Amniotic epithelial cell (primary cell): Measurements from ENCODE around the gene NAPG.
"Not testable (repeated sequence)": the region's sequence is repeated elsewhere in the genome, so short reads cannot be mapped to it uniquely, and the experiment has no call there.

Source experiments
- DNase-seq: peaks from one replicate; pipeline ENCODE4 v3.0.0-alpha.2; 2010; ENCODE audit warnings: low read depth

The NAPG gene

DNA sequence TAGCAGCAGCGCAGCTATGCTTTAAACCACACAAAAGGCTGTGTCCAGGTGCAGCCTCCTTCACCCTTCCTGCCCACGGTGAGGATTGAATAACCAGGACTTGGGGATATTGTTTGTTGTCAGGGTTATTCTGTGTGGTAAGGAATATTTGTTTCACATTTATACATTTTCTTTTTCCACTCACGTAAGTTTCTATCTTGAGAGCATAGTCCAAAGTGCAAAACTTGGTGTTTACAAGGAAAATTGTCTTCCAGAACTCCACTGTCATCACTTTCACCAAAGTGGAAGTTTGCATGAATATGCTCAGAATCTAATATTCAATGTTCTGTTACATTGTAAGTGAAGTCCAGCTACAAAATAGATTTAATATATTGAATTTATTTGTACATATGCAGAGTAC lies 26.4 kb downstream of the NAPG start:
- DNase-seq: no peak

DNA sequence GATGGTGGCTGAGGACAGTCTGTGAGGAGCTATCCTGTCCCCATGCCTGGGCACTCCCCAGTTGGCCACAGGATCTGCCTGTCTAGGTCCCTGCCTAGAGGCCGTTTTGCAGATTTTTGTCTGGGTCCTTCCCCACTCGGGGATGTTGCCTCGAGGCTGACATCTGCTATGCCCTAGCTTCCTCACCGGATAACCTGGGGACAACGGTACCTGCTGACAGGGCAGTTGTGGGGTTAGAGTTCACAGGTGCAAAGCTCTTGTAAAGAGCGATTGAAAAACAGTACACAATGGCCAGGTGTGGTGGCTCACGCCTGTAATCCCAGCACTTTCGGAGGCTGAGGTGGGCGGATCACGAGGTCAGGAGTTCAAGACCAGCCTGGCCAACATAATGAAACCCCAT lies 30.4 kb downstream of the NAPG start:
- not testable (repeated sequence) for DNase-seq

DNA sequence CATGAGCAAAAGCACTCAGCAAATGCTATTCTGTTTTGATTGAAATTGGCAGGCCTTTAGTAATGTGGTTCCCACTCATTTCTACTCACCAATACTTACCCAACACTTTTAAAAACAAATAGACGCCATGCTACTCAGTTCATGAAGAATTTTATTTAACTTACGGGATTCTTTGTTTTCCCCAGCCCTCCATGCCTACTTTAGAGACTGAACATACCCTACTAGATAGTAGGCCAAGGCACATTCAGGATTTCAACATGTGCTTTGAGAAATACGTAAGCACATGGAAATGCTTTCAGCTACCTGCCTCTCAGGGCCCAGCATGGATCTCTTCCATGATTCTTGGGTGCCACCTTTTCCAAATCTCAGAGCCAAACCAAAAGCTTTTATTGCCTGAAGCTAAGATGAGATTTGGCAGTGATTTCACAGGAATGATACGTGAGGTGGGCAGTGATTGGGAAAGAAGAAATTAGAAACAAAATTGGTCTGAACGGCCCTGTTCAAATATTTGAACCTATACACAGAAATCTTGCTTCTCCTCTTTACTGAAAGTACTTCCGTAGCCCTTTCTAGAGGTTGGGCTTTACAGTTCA lies 31.4 kb downstream of the NAPG start:
- no peak for DNase-seq

DNA sequence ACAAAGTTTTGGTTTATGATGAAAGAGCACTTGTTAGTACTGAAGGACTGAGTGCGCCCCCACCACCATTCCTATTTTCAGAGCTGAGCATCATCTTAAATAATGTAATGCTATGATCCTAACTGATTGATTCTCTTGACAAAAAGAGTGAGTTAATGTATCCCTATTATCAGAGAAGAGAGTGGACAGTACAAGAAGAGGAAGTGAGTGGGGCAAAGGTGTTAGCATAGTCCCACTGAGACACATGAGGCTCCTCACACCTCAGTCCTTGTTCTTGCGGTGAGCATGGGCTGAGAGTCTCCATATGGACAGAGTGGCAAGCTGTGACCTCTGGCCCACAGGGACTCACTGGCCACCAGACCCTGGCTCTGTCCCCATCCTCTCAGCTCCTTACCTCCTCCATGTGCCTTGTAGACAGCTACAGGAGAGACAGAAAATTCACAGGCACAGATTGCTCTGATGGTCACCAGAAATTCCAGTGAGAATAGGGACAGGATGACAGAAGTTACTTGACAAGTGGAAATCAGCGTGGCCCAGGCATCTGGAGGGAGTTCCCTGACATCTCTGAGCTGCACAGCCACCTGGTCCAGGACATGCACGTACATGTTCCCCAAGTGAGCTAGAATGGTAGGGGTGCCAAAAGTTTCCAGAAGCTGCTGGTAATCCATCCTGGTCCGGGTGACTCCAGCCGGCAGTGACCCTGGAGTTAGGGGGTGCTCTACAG lies 32.6 kb downstream of the NAPG start:
- DNase-seq: no peak

DNA sequence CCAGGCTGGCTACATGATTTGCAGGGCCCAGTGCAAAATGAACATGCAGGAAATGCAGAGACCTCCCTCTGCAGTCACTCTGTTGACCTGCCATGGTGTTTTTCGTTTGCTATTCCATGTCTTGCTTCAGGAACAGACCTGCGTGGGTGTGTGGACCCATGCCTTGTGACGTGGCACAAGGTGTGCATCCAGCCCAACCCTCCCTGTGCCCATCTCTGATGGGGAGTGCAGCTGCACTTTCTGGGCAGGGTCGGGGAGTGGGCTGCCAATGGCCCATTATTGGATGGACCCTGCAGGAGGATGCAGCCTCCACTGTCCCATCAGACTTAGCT lies 33.1 kb downstream of the NAPG start:
- no peak for DNase-seq

DNA sequence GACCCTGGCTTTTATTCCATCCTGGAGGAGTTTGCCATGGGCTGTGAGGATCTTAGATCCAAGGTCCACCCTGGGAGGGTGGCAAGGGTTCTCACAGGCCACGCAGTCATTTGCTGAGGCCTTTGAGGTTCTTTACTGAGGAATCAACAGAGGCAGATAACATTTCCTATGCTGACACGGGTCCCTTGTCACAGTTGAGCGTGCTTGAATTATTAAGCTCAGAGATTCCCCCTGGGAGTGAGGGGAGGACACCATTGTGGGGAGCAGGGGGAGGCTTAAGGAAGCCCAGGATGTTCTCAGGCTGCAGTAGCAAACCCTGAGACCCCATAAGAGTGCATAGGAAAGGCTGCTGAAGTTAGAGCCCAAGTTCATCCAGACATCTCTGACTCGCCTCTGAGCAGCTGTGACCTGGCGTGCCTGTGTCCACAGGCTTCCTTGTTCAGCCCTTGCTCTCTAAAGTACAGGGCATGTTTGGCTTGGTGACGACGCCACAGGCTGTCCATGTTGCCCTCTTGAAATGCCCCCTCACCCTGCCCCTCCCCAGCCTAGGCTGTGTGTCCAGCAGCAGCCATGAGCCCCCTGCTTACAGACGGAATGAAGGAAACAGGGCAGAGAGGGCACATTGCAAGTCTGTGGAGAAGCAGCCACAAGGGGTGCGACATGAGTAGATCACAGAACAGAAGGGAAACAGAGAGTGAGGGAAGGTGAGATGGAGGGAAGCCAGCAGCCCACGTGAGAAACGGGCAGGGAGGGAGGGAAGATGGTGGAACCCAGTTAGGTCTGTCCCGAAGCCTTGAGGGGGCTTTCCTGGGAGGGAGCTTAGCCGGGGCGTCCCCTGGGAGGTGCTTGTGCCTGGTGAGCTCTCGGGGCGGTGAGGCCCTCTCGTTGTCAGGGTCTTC lies 34.0 kb downstream of the NAPG start:
- no peak for DNase-seq

DNA sequence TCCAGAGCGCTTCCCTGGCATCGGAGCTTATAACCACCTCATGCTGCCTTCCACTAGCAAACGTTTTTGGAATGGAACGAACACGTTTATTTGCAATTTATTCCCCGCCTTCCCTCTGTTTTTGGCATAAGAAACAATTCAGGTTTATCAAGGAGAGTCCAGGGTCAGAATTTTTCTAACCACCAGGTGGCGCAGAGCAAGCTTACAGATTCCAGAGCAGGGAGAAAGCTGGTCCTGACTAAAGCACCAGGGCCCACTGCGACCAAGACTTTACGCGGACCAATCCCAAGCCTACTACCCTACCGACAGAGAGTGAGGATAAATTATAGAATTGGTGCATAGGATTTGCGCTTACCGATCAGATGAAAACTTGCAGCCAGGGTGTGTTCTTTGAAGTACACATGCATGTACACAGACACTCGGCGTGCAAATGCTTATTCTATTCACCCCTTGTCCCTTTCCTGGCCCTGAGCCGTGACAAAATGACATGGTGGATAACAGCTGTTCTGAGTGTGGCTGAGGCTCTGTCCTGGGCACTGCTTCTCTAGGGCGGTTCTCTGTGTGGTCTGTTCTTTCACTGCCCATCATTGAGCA lies 34.7 kb downstream of the NAPG start:
- peak; percentile 63 for DNase-seq

DNA sequence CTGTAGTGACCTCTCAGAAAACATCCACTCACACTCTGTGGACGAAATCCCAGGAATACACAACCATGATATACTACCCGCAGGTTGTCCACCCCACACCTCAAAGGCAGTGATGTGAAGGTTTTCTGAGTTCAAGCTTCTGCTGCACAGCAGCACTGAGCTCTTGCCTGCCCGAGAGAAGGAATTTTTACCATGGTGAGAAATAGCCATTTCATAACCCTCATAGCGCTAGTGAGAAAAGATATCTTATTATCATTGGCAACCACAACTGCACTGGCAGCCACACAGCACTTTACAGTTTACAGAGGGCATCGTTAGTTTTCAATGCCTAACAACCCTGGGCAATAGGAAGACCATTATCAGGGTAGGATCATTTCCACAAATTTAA lies 36.9 kb downstream of the NAPG start:
- DNase-seq: peak; percentile 54

DNA sequence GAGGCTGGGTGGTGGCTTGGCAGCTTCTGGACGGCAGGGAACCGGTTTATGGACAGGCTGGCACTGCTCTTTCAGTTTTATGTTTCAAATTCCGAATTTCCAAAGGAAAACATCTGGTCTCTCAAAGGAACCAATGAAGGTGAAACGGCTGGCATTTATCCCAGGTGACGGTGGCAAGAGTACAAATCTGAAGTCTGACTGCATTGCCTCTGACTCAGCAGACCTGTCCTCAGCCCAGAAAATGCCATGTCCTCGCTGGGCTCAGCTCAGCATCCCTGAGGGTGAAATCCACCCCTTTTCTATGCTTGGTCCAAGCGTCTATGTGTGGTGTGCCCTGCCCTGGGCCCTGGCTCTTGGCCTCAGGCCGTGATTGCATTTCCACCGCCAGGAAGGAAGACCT lies 38.1 kb downstream of the NAPG start:
- no peak for DNase-seq

DNA sequence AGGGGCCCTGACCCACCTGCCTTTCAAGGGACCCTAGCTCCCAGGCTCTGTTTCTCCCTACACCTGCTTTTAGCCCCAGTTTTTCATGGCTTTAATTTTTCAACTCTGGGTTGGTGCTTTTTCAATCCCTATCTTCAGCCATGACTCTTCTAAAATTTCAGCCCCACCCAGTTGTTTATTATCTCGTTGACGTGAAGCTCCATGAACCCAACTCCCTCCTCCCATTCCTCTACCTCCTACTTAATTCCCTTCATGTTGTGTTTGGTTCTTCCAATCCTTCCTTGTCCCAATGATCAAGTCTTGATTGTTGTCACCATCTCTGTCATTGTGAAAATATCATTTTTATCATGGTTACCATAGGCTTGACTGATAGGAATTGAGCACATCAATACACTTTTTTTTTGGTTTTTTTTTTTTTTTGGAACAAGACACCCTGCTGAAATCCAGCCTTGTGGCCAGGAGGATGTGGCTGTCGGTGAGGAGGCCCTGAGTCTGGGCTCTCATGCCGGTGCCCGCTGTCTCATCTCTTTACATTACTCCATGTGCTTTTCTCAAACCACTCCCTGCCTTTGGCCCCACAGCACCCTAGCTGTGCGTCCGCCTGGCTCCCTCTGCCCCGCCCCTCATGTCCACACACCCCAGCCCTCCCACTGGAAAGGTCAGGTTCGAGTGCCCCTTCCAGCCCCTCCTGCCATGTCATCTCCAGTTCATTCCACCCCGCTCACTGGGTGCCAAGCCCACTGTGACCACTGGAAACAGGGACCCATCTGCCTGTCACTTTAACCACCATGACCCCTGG lies 39.3 kb downstream of the NAPG start:
- no peak for DNase-seq

DNA sequence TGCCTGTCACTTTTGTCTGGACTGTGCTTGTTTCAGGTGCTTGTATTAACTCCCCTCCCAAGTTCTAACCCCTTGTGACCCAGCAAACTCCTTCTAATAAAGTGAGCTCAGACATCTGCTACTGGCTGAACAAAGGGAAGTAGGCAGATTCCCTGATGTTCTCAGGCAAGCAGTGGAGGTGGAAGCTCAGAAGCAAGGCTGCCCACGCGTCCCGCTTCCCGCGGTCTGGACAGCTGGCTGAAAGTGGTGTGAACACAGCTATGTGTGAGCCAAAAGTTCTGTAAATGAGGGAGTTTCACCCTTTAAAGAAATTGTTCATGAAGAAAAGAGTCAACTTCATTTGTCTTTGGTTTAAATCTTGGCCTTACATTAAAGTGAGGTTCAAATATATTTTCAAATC lies 40.0 kb downstream of the NAPG start:
- peak; percentile 11 for DNase-seq

DNA sequence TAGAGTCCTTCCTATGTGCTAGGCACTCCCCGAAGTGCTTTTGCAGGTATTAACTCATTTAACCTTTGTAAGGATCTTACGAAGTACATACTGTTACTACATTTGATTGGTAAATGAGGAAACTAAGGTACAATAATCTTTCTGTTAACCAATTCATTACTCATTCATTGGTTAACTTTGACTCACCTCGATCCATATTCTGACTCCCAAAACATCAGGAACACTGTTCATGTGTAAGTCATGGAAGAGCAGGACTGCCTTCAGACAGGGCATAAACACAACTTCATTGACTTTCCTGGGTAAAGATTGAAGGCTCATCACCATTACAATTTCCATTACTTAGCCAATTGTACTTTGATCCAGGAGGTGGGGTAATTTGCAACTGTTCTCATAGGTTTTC lies 40.6 kb downstream of the NAPG start:
- DNase-seq: no peak

DNA sequence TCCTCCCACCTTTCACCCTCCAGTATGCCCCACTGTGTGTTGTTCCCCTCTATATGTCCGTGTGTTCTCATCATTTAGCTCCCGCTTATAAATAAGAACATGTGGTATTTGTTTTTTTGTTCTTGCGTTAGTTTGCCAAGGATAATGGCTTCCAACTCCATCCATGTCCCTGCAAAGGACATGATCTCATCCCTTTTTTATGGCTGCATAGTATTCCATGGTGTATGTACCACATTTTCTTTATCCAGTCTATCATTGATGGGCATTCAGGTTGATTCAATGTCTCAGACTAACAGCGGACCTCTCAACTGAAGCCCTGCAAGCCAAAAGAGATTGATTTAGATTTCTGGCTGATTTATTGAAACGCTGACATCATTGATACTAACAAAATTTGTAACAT lies 44.1 kb downstream of the NAPG start:
- not testable (repeated sequence) for DNase-seq

DNA sequence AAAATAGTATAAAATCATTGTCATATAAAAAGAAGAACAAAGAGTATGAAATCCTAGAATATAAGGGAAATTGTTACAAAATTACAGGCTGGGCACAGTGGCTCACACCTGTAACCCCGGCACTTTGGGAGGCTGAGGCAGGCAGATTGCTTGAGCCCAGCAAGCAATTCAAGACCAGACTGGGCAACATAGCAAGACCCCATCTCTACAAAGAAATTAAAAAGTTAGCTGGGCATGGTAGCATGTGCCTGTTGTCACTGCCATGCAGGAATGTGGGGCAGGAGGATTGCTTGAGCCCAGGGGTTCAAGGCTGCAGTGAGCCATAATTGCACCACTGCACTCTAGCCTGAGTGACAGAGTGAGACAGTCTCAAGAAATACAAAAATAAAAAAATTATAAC lies 44.8 kb downstream of the NAPG start:
- no peak for DNase-seq

DNA sequence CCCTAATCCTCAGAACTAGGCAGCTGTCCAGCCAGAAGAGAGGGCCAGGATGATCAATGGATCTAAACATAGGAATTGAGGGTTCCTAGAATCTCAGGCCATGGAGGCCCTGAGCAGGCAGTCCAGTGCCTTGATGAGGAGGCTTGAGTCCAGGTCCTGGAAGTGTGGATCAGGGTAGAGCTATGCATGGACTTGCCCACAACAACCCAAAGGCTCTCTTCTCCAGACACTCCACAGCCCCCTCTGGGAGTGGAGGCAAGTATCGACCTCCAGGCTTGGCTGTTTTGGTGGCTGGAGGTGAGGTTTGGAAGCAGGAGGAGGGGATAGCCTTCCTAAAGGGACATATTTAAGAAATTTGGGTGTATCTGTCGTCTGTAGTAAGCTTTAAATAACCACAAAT lies 45.7 kb downstream of the NAPG start:
- no peak for DNase-seq

DNA sequence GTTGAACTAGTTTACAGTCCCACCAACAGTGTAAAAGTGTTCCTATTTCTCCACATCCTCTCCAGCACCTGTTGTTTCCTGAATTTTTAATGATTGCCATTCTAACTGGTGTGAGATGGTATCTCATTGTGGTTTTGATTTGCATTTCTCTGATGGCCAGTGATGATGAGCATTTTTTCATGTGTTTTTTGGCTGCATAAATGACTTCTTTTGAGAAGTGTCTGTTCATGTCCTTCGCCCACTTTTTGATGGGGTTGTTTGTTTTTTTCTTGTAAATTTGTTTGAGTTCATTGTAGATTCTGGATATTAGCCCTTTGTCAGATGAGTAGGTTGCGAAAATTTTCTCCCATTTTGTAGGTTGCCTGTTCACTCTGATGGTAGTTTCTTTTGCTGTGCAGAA lies 47.4 kb downstream of the NAPG start:
- not testable (repeated sequence) for DNase-seq

DNA sequence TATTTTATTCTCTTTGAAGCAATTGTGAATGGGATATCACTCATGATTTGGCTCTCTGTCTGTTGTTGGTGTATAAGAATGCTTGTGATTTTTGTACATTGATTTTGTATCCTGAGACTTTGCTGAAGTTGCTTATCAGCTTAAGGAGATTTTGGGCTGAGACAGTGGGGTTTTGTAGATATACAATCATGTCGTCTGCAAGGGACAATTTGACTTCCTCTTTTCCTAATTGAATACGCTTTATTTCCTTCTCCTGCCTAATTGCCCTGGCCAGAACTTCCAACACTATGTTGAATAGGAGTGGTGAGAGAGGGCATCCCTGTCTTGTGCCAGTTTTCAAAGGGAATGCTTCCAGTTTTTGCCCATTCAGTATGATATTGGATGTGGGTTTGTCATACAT lies 48.6 kb downstream of the NAPG start:
- not testable (repeated sequence) for DNase-seq

DNA sequence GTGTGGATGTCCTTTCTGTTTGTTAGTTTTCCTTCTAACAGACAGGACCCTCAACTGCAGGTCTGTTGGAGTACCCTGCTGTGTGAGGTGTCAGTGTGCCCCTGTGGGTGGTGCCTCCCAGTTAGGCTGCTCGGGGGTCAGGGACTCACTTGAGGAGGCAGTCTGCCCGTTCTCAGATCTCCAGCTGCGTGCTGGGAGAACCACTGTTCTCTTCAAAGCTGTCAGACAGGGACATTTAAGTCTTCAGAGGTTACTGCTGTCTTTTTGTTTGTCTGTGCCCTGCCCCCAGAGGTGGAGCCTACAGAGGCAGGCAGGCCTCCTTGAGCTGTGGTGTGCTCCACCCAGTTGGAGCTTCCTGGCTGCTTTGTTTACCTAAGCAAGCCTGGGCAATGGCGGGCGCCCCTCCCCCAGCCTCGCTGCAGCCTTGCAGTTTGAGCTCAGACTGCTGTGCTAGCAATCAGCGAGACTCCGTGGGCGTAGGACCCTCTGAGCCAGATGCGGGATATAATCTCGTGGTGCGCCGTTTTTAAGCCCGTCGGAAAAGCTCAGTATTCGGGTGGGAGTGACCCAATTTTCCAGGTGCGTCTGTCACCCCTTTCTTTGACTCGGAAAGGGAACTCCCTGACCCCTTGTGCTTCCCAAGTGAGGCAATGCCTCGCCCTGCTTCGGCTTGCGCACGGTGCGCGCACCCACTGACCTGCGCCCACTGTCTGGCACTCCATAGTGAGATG lies 52.2 kb downstream of the NAPG start:
- DNase-seq: not testable (repeated sequence)

DNA sequence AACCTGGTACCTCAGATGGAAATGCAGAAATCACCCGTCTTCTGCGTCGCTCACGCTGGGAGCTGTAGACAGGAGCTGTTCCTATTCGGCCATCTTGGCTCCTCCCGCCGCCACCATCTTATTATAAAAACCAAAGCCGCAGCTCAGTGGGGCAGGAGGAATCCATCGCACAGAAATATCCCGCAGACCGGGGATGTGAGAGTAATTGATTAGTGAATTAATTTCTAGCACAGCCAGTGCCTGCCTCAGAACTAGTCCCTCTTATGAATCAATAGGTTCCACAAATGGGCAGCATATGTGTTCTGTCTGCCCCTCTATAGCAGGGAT lies 52.7 kb downstream of the NAPG start:
- DNase-seq: not testable (repeated sequence)

DNA sequence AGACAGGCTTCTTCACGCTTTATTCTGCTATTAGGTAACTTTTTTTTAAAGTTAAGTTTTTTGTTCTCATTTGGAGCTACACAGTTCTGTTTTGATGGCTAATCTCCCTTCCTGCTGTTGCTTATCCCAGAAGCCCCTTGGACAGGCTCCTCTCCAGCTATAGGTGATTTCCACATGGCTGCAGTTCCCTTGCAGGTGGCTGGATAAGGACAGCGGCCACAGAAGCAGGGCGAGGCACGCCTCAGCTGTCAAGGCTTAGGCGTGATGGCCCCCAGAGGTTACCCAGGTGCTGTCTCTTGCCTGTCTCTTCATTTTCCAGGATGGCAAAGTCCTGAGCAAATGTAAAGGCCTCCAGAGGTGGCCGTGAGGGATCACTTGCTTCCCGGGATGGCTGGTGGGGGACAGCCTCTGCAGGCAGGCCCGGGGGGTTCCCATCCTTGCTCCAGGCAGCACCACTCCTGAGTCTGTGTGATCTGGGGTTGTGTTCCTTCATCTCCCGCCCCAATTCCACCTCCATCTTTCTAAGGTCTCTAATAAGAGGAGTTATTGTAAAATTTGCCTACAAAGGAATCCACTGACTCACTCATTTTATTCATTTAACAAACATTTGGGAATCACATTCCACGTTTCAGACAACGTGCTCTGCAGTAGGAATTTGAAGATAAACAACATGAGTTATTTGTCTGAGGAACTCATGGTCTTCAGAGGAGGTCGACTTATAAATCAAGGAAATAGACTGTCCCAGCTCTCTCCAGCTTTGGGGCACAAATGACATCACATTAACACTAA lies 53.4 kb downstream of the NAPG start:
- peak; percentile 54 for DNase-seq

DNA sequence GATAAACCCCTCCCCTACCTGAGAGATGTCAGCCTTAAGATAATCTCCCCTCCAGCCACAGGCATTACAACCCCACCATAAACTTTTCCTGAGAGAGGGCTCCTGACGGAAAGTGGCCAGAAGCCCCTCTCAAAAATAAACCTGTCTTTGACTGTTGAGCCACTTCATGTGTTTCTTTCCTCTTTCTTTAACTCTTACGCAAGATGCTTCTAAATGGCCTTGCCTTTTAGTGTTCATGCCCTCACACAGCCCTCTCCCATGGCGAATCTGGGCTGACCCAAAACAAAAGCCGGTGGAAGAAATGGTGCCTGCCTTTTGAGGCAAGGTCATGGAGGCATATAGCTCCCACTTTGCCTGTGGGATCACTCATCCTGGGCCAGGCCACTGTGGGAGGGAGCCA lies 54.4 kb downstream of the NAPG start:
- no peak for DNase-seq
